IgD-negative memory B cell (primary cell): ENCODE measurements around the gene PRKAG2. TPM values are rescaled to one million over a fixed set of nuclear protein-coding genes. Genes with fewer than 3 reads are reported as not detected.
A peak's percentile ranks its signal among the peaks of the same experiment; 100 is the strongest.

Source experiments
- H3K27ac Mint-ChIP-seq, 3 donors: one replicate each; pipeline ENCODE4 v1.8.0; 2020 to 2022; ENCODE audit warnings: mild to moderate bottlenecking in 3 of 3, mixed read lengths in 3 of 3, moderate library complexity in 1 of 3
- H3K27me3 Mint-ChIP-seq: one replicate; pipeline ENCODE4 v1.8.0; 2021; ENCODE audit warnings: mixed read lengths
- H3K36me3 Mint-ChIP-seq: one replicate; pipeline ENCODE4 v1.8.0; 2020; ENCODE audit warnings: mild to moderate bottlenecking, mixed read lengths
- H3K4me1 Mint-ChIP-seq, 3 donors: one replicate each; pipeline ENCODE4 v1.8.0; 2020 to 2022; ENCODE audit warnings: mixed read lengths in 3 of 3, mild to moderate bottlenecking in 1 of 3
- H3K4me3 Mint-ChIP-seq, 4 donors: one replicate each; pipeline ENCODE4 v1.8.0; 2020 to 2022; ENCODE audit warnings: mild to moderate bottlenecking in 4 of 4, mixed read lengths in 4 of 4, moderate library complexity in 3 of 4
- H3K9me3 Mint-ChIP-seq, 3 donors: one replicate each; pipeline ENCODE4 v1.8.0; 2020 to 2021; ENCODE audit warnings: mixed read lengths in 3 of 3, mild to moderate bottlenecking in 1 of 3
- polyA plus RNA-seq: library from polyadenylated mRNA; unstranded; fragments of 300-500 nt; fragmentation: Illumina TruSeq; gene quantifications from one replicate; pipeline ENCODE4 v1.2.3, GENCODE V29; 2021

The PRKAG2 gene
- polyA plus RNA-seq, 1 donor from 2014 or later = 21.3 TPM

DNA sequence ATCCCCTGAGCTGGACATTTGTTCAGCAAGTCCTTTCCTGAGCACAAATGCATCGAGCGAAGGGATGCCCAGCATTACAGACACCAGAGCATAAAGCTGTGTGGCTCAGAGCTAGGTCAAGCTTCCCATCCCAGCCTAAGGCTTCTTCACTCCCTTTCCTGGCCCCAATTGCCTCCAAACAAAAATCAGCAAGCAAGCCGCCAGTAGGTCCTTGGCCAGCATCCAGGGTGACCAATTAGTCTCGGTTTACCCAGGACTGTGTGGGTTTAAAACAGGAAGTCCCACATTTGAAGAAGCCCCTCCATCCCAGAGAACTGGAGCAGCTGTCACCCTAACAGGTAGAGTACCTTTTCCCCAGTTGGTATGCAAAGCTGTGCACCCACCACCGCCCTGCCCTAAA, 51.2 kb downstream of the PRKAG2 start:
- peaks cover 20 to 25% (median 22%) of the 10 kb centered on the region in 3 donors for H3K4me1 Mint-ChIP-seq
- H3K4me3 Mint-ChIP-seq = peak overlapping the region in 1 of 4 donors; percentile 79
- H3K36me3 Mint-ChIP-seq = peaks cover 3% of the 10 kb centered on the region
- H3K27me3 Mint-ChIP-seq = no peaks in the 10 kb centered on the region
- no peak overlapping the region for H3K27ac Mint-ChIP-seq
- no peaks in the 10 kb centered on the region for H3K9me3 Mint-ChIP-seq

DNA sequence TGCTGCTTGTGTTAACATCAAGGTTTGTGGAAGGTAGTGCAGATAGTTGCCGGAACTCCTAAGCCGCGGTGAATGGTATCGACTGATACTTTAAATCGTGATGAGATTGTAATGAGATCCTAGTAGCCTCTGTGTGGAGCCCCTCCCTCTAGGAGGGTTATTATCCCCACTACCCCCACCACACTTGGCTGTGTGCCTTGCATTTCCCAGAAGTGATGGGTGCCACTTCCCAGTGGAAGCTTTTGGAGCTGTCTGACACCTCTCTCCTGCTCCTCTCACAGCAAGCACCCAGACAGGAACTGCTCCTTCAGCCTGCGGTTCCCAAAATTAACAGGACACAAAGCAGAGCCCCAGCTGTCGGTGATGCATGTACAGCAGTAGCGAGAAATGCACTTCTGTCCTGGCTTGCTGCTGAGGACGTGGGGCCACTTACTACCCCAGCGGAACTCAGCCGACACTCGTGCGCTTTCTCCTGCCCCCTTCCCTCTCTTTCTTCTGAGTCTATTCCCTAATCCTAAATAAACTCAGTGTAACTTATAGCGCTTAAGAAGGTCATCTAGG, 52.5 kb downstream of the PRKAG2 start:
- Mint-ChIP-seq H3K27ac (peak overlapping the region in 1 of 3 donors; percentile 76), H3K27me3 (no peaks in the 10 kb centered on the region), H3K9me3 (no peaks in the 10 kb centered on the region), H3K36me3 (peaks cover 3% of the 10 kb centered on the region), H3K4me3 (no peak overlapping the region), H3K4me1 (peaks cover 20 to 23% (median 20%) of the 10 kb centered on the region in 3 donors)

DNA sequence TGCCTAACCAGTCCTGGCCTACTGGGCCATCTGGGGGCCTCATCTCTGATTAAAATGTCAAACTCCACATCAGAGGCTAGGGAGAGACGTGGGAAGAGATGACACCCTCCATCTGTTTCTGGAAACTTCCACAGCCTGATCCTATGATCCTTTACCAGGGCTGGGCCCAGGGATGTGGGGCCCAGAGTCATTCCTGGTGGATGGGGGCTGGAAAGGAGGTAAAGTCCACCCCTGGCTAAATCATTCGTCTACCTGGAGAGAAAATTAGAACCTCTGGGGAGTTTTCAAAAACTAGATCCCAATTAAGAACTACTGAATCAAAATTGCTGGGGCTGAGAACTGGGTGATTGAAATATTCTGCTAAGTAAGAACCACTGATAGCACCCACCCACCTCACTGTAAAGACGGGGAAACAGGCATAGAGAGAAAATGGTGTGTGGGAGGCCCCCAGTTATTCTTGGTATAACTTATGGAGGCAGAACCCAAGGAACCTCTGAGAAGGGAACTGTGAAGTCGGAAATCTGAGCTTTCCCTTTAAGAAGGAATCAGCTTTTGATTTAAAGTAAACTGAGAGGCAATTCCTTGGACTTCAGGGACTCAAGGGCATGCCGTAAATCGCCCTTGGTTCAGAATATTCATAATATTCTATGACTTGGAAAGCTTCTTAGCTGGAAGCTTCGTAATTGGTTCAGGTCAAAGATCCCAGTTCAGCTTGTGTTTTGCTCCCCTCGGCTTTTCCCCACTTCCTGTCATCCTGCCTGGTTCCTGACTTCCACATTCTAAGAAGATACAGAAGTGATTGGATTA, 53.1 kb downstream of the PRKAG2 start:
- Mint-ChIP-seq H3K4me3 (no peak overlapping the region), H3K27ac (no peak overlapping the region), H3K9me3 (no peaks in the 10 kb centered on the region), H3K36me3 (no peaks in the 10 kb centered on the region), H3K4me1 (peaks cover 14 to 18% (median 16%) of the 10 kb centered on the region in 3 donors), H3K27me3 (no peaks in the 10 kb centered on the region)

DNA sequence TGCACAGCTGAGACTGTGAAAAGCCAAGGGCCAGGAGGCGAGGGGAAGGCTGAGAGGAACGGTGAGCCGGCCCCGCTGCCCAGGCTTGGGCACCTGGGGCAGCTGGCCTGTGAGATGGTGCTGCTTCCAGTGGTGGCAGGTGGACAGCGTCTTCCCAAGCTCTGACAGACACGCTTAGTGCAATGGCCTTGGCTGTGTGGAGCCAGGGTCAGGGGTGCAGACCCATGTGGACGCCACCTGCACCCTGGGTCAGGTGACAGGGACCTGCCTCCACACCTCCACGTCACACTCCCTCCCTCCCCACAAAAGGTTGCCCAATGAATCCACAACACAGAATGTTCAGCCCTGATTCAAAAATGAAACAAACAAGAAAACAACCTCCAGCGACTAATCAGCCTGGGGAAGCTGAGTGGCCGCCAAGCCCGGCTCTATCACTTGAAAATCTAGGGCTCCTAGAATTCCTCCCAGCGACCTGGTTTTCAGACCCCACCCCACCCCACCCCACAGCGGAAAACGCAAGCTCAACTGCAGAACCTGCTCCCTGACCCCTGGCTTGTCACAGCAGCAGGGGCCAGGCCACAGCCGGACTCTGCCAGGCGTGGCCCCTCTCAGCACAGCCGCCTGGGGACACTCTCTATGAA, 54.3 kb downstream of the PRKAG2 start:
- no peak overlapping the region for H3K4me3 Mint-ChIP-seq
- H3K4me1 Mint-ChIP-seq = peaks cover 13 to 20% (median 16%) of the 10 kb centered on the region in 3 donors
- no peaks in the 10 kb centered on the region for H3K27me3 Mint-ChIP-seq
- no peaks in the 10 kb centered on the region for H3K36me3 Mint-ChIP-seq
- H3K9me3 Mint-ChIP-seq = no peaks in the 10 kb centered on the region
- H3K27ac Mint-ChIP-seq = no peak overlapping the region

DNA sequence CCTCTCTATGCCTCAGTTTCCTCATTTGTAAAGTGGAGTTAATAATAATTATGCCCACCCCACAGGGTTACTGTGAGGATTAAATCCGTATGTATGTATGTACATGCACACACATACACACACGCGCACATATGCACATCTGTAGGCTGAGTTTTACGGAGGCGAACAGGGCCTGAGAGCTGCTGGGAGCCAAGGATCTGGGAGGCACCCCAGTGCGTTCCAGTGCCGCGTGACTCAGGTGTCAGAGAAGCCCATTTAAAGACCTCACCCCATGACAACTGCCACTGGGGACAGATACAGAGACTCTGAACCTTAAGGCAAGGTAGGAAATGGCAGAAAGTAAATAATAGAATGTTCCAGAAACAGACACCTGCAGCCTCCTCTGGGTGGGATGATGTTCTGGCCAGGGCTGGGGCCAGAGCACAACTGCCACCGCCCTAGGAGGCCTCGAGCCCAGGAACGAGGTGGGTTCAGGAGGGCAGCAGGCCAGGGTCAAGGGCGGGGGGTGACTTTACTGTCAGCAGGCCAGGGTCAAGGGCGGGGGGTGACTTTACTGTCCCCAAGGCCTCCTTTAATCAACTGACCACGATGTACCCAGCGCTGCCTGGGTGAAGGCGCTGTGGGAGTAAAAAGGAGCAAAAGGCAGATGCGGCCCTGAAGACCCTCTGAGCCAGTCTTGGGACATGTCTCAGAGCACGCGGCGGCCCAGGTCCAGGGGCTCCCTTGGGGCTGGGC, 54.9 kb downstream of the PRKAG2 start:
- H3K4me1 Mint-ChIP-seq = peaks cover 18 to 20% (median 19%) of the 10 kb centered on the region in 3 donors
- no peaks in the 10 kb centered on the region for H3K36me3 Mint-ChIP-seq
- no peaks in the 10 kb centered on the region for H3K27me3 Mint-ChIP-seq
- H3K27ac Mint-ChIP-seq = no peak overlapping the region
- peak overlapping the region in 1 of 4 donors; percentile 51 for H3K4me3 Mint-ChIP-seq
- H3K9me3 Mint-ChIP-seq = no peaks in the 10 kb centered on the region

DNA sequence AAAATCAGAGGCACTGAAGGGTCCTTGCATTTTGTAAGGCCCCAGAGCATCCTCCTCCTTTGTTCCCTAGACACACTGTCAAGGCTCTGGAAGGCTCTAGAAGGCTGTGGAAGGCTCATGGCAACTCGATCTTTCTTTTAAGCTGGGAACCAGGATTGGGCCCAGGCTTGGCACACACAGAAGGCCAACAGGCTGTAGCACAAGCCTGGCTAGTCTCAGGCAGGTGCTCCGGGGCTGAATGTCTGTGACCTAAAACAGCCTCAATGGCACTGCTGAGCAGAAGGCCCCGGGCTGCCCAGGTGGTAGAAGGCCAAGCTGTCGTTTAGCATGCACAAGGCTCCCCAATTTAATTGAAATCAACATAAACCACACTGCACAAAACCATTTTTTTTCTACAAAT, 55.7 kb downstream of the PRKAG2 start:
- no peak overlapping the region for H3K27ac Mint-ChIP-seq
- H3K4me1 Mint-ChIP-seq = peaks cover 11 to 16% (median 13%) of the 10 kb centered on the region in 3 donors
- no peak overlapping the region for H3K4me3 Mint-ChIP-seq
- H3K36me3 Mint-ChIP-seq = no peaks in the 10 kb centered on the region
- no peaks in the 10 kb centered on the region for H3K27me3 Mint-ChIP-seq
- no peaks in the 10 kb centered on the region for H3K9me3 Mint-ChIP-seq

DNA sequence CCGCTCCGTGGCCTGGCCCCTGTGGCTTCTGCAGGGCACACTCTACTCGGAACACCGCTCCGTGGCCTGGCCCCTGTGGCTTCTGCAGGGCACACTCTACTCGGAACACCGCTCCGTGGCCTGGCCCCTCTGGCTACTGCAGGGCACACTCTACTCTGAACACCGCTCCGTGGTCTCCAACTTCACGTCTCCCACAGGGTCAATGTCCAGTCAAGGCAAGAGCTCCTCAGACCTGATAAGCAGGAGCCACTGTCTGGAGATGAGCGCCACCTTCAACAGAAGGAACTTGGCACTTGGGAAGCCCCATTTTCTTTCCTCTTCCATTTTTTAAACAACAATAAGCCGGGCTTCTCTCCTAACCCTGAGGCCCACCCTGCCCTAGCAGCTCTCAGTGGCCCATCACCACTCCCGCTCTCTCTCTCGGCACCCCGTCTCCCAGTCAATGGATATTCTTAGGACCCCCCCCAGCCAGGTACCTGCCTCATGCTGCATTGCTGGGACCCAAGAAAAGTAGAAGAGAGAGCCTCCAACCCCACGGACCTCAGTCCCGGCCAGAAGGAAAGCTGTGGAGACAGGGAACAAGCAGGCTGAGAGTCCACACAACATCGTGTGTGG, 56.3 kb downstream of the PRKAG2 start:
- Mint-ChIP-seq H3K36me3 (peaks cover 2% of the 10 kb centered on the region), H3K9me3 (no peaks in the 10 kb centered on the region), H3K4me1 (peaks cover 11 to 16% (median 13%) of the 10 kb centered on the region in 3 donors), H3K4me3 (no peak overlapping the region), H3K27me3 (no peaks in the 10 kb centered on the region), H3K27ac (no peak overlapping the region)

DNA sequence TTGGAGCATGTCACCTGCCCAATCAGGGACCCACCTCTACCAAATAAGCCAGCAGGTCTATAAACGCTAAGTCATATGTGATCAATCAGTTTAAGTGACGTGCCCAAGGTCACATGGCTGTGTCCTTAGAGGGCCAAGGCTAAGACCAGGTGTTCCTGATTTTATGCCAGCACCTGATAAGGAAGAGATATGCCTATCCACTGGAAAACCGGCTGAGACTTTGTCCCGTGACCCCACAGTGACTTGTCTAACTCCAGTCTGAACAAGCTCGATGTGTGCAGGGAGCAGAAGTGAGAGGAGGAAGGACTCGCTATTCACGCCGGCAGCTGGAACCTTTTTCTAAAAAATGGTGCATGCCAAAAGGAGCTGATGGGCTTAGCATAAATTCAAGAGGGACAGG, 57.0 kb downstream of the PRKAG2 start:
- Mint-ChIP-seq H3K9me3 (no peaks in the 10 kb centered on the region), H3K36me3 (peaks cover 4% of the 10 kb centered on the region), H3K27ac (no peak overlapping the region), H3K27me3 (no peaks in the 10 kb centered on the region), H3K4me3 (no peak overlapping the region), H3K4me1 (peaks cover 8 to 13% (median 12%) of the 10 kb centered on the region in 3 donors)

DNA sequence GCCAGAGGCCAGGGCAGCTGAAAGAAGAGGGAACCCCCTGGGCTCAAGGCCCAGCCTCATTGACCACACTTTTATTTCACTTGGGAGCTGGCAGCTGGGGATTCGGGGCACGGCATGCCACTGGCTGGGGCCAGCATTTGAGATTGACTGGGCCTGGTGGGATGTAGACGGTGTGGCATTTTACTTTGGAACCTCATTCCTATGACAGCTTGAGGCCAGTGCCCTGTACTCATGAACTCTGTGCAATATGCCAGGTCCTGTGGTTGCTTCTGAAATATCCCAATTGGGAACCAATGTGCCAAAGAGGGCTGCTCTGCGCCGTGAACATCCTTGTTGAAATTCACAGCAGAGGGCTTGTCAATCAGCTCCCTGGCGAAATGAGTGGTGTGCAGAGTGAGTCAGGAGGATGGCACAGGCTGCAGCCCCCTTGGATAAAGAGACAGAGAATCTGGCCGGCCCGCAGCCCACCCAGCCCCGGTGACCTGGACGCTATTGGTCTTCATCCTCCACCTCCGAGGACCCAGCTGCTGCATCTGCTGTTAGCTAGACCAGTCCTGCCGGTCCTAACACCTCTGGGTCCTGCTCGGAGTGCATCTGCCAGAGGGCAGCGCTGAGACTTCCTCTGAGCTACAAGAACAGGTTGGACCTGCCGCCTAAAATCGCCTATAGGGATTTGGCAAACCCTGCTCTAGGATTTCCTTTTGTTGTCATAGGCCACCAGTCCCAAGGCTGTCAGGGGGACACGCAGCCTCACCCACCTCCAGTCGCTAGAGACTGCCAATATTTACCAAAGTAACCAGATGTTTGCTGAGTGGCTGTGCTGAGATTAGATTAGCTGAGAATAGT, 58.0 kb downstream of the PRKAG2 start:
- H3K4me1 Mint-ChIP-seq = peaks cover 8 to 12% (median 12%) of the 10 kb centered on the region in 3 donors
- H3K4me3 Mint-ChIP-seq = no peak overlapping the region
- peaks cover 4% of the 10 kb centered on the region for H3K36me3 Mint-ChIP-seq
- H3K9me3 Mint-ChIP-seq = no peaks in the 10 kb centered on the region
- peak overlapping the region in 1 of 3 donors; percentile 35 for H3K27ac Mint-ChIP-seq
- no peaks in the 10 kb centered on the region for H3K27me3 Mint-ChIP-seq

DNA sequence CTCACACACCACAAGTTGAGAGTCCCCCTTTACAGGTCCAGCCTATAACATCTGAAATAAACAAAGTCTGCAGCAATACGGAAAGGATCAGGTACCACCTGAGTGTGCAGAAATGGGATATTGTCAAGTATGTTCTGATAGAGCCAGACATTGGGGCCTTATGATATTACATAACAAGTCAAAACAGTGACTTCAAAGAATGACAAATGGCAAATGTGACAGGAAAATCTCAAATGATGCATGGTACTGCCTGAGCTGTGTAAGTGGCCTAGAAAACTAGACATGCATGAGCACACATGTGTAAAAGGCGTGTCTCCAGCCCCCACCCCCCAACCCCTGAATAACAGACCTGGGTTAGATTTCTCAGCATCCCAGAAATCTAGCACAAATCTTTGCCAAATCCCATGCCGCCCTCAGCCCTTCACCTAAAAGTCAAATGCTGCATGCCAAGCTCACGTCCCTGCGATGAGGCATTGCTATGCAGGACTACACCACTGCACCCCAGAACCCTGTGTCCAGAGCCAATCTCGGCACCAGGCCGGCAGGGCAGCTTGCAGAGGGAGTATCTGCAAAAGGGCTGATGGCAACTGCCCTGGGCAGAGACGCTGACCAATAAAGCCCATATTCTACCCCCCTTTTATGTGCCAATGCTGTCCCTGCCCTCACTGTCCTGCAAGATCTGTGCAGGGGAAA, 58.8 kb downstream of the PRKAG2 start:
- no peak overlapping the region for H3K4me3 Mint-ChIP-seq
- peak overlapping the region in 1 of 3 donors; percentile 35 for H3K27ac Mint-ChIP-seq
- H3K36me3 Mint-ChIP-seq = peaks cover 4% of the 10 kb centered on the region

DNA sequence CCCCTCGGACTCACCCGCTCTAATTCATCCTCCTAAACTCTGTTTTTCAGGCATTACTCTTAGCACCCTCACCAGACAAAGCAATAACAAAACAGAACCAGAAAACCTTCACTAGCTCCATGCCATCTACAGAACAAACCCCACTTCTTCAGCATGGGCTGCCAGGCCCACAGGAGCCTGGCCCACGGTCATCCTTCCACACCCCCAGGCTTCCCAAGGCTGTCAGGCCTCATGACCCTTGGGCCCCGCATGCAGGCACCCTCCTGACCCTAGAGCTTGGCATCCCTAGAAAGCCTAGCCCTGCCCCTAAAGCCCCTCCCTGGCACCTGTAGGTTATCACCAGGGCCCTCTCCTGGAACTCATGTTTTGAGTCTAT, 59.6 kb downstream of the PRKAG2 start:
- Mint-ChIP-seq H3K4me1 (peaks cover 9 to 16% (median 9%) of the 10 kb centered on the region in 3 donors), H3K36me3 (peaks cover 4% of the 10 kb centered on the region), H3K4me3 (no peak overlapping the region), H3K27me3 (no peaks in the 10 kb centered on the region), H3K9me3 (no peaks in the 10 kb centered on the region), H3K27ac (no peak overlapping the region)

More for the DNA sequence above, 58.8 kb downstream of the PRKAG2 start:
- Mint-ChIP-seq H3K27me3 (no peaks in the 10 kb centered on the region), H3K4me1 (peaks cover 9 to 15% (median 9%) of the 10 kb centered on the region in 3 donors), H3K9me3 (no peaks in the 10 kb centered on the region)

DNA sequence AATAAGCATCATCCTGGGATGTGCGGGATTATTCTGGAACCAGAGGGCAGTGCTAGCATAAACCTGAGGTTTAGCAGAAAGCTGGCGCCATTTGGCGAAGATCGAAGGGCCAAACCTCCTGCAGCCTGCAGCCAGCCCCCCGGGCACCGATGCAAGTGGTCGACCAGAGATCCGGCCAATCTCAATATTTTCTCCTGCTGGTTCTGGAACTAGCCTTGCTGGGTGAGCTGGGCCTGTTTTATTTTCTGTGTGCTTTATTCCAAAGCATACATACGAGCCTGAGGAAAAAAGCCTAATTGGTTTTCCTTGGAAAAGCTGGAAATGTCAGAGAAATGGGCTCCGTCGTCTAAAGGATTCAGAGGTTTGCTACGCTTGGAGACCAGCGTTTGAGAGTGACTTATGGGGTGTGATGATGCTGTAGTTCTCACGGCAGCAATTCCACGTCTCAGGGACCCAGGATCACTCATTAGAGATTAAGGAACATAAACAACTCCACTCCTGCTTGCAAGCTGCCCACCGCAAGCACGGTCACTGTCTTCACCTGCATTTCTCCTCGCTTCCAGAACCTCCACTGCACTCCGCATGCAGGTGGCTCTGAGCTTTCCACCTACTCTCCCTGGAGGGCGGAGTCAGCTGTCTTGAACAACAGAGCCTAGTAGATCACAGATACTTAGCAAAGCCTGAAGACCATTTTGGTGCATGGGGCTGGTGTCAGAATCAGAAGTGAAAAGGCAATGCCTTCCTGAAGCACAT, 60.2 kb downstream of the PRKAG2 start:
- Mint-ChIP-seq H3K27ac (peak overlapping the region in 1 of 3 donors; percentile 69), H3K36me3 (peaks cover 4% of the 10 kb centered on the region), H3K4me3 (no peak overlapping the region), H3K9me3 (no peaks in the 10 kb centered on the region), H3K27me3 (no peaks in the 10 kb centered on the region), H3K4me1 (peaks cover 9 to 16% (median 9%) of the 10 kb centered on the region in 3 donors)

DNA sequence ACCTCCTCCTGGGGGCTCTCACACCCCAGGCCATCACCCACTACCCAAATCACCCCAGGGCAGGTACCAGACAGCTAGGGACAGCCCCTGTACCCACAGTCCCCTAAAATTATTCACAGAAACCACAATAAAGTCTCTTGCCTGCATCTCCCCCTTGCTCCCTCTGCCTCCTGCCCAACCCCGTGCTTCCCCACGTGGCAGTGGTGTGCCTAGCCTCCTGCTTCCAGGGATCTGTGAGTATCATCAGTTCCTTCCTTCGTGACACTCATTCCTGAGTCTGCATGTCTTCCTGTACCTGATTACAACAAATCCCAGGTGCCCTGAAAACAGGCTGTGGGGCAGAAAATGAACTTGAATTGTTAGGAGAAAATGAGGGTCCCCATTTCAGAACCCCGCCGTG, 61.5 kb downstream of the PRKAG2 start:
- Mint-ChIP-seq H3K27ac (peak overlapping the region in 1 of 3 donors; percentile 29), H3K36me3 (peaks cover 4% of the 10 kb centered on the region), H3K9me3 (no peaks in the 10 kb centered on the region), H3K27me3 (no peaks in the 10 kb centered on the region), H3K4me3 (no peak overlapping the region), H3K4me1 (peaks cover 9 to 14% (median 9%) of the 10 kb centered on the region in 3 donors)
